Heart left ventricle (tissue), 16 donors: ENCODE results near the gene LGR6. TPM values are rescaled to one million over a fixed set of nuclear protein-coding genes. Genes with fewer than 3 reads are reported as not detected.
A peak's percentile ranks its signal among the peaks of the same experiment; 100 is the strongest.

ENCODE experiments used
- ATAC-seq, 4 donors: fragments of 200-7000 bp; cut with Tn5 transposase; one replicate each; pipeline ENCODE4 v1.9.1; 2020 to 2022; ENCODE audit warnings: moderate library complexity in 4 of 4, mild to moderate bottlenecking in 3 of 4, moderate number of reproducible peaks in 1 of 4
- DNase-seq, 5 donors: peaks; one replicate each; pipeline ENCODE4 v3.0.0-alpha.2; 2020
- H3K27ac ChIP-seq, 12 donors: fragments of 200-600 bp; sonication (generic) in 4 of 12; one replicate each; pipeline versions ENCODE4 v1.5.0 to v1.8.0; 2016 to 2022; ENCODE audit warnings: mild to moderate bottlenecking in 2 of 12
- H3K27me3 ChIP-seq, 9 donors: fragments of 200-600 bp; sonication (generic) in 2 of 9; one replicate each; pipeline versions ENCODE4 v1.5.1 to v1.8.0; 2016 to 2022; ENCODE audit warnings: mild to moderate bottlenecking in 3 of 9
- H3K36me3 ChIP-seq, 9 donors: fragments of 200-600 bp; sonication (generic) in 2 of 9; one replicate each; pipeline versions ENCODE4 v1.5.0 to v1.8.0; 2018 to 2022; ENCODE audit warnings: mild to moderate bottlenecking in 2 of 9
- H3K4me1 ChIP-seq, 12 donors: fragments of 200-600 bp; sonication (generic) in 4 of 12; one replicate each; pipeline versions ENCODE4 v1.5.0 to v1.8.0; 2016 to 2022; ENCODE audit warnings: mild to moderate bottlenecking in 3 of 12
- H3K4me3 ChIP-seq, 12 donors: fragments of 200-600 bp; sonication (generic) in 4 of 12; one replicate each; pipeline versions ENCODE4 v1.5.0 to v1.8.0; 2017 to 2022; ENCODE audit warnings: mild to moderate bottlenecking in 9 of 12, moderate library complexity in 4 of 12
- H3K9me3 ChIP-seq, 12 donors: fragments of 200-600 bp; sonication (generic) in 4 of 12; one replicate each; pipeline versions ENCODE4 v1.5.0 to v1.8.0; 2016 to 2022; ENCODE audit warnings: mild to moderate bottlenecking in 1 of 12
- CTCF ChIP-seq, 12 donors: fragments of 200-600 bp; sonication (generic) in 4 of 12; IDR thresholded peaks; one replicate each; pipeline versions ENCODE4 v1.5.0 to v1.8.0; 2018 to 2022; ENCODE audit warnings: antibody characterized with exemption in 12 of 12, mild to moderate bottlenecking in 5 of 12
- POLR2A ChIP-seq, 2 donors: fragments of 450-650 bp; IDR thresholded peaks; one replicate each; pipeline ENCODE4 v1.6.1; 2017; ENCODE audit warnings: antibody characterized with exemption in 2 of 2, mild to moderate bottlenecking in 2 of 2, moderate library complexity in 2 of 2
- WGBS, 4 donors: extraction: QIAGEN DNeasy Blood & Tissue Kit in 2 of 4; methylation state at CpG; one replicate each; pipeline versions ENCODE4 v1.1.5 to v1.1.7; 2013 to 2018; 5-methylcytosine and 5-hydroxymethylcytosine counted together
- intact Hi-C, 10 donors: fragments of 100-400 bp; cut with DNase I; formaldehyde crosslinking; loops; one replicate each; pipeline versions ENCODE4 v1.11.1 to v1.14.2; 2022
- polyA plus RNA-seq, 2 donors: library from polyadenylated mRNA; stranded (reverse); fragments of 200-250 nt; gene quantifications; one replicate each; pipeline ENCODE4 v1.2.3, GENCODE V29; 2013
- total RNA-seq, 9 donors: library from RNA; depleted of rRNA in 2 of 9; stranded (reverse); fragments of >200 nt in 2 of 9; fragmentation: NEBNext Ultra II Directional in 3 of 9; extraction: Animal tissue kit (Norgen Biotek cat#: 25700) in 3 of 9; gene quantifications; one replicate each; pipeline versions ENCODE4 v1.1.0 to v1.2.4, GENCODE V29; 2016 to 2023
- donor health status: ischemic (EF 13 %, LVEDD 7.1; RV severe dilation, severe dysfunction).
- donor health status: healthy with polysubstance abuse.
- donor health status: DM: no; HTN: yes; CAD: no.
- donor health status: DM: no; HTN: no; CAD: no.
- donor health status: ischemic (EF 25% LVEDD 6.9; RV normal size, moderate dysfunction).
- donor health status: ischemic (EF 25% LVEDD 5.7; RV mildly dilated, moderate dysfunction).
- donor health status: healthy.
- donor health status: DM: yes; HTN: yes; CAD: no.
- donor health status: ischemic (EF 35%, LVEDD 5.7; RV mildly dilated, moderate dysfunction).
- donor health status: nonischemic (EF 11% LVEDD 7.7; RV severe dilation, severe dysfunction).
- donor health status: DM: yes; HTN: yes; CAD: no.
- donor health status: PGD.
- donor health status: ischemic (EF 29% LVEDD 5.4; RV normal size, mild dysfunction).
- donor health status: nonischemic (EF 23%, LVEDD 6.1; RV moderate dilation, normal function).

Gene LGR6
- total and polyA plus RNA-seq, 11 donors = 0.29 to 3.5 (median 1.7) TPM

- H3K27ac ChIP-seq = no peak overlapping the region
- intact Hi-C loops = loop anchor here in 1 of 10 donors (5.0 kb wide), 1 partner anchor 34 kb away; no protein-coding TSS in a partner anchor
These were observed 85.2 kb downstream of the LGR6 start for GRCh38 chr1:202278751-202279150.

GRCh38 chr1:202279806-202280205, 86.2 kb downstream of the LGR6 start:
- Histone ChIP-seq H3K27ac (no peak overlapping the region), H3K4me1 (peaks cover 0 to 4% (median 0%) of the 10 kb centered on the region in 12 donors), H3K9me3 (no peaks in the 10 kb centered on the region), H3K36me3 (no peaks in the 10 kb centered on the region), H3K27me3 (no peaks in the 10 kb centered on the region), H3K4me3 (no peak overlapping the region)
- TF ChIP-seq POLR2A (IDR thresholded peaks at IDR 0.05) = no peak
- TF ChIP-seq CTCF (IDR thresholded peaks at IDR 0.05) = no peak
- ATAC-seq (no peak), DNase-seq (no peak)
- intact Hi-C loops = loop anchor here in 1 of 10 donors (5.0 kb wide), 1 partner anchor 32 kb away; no protein-coding TSS in a partner anchor
- WGBS, 4 donors = 87 to 91% (median 90%) methylated on average over 2 of the region's 2 CpGs

More at GRCh38 chr1:202278751-202279150, 85.2 kb downstream of the LGR6 start:
- Histone ChIP-seq H3K9me3 (no peaks in the 10 kb centered on the region), H3K27me3 (no peaks in the 10 kb centered on the region), H3K36me3 (no peaks in the 10 kb centered on the region), H3K4me3 (no peak overlapping the region), H3K4me1 (peaks cover 0 to 4% (median 0%) of the 10 kb centered on the region in 12 donors)
- WGBS, 4 donors = 84 to 96% (median 86%) methylated on average over 2 of the region's 2 CpGs
- peak in 1 of 5 donors; percentile 3 for DNase-seq
- TF ChIP-seq CTCF (IDR thresholded peaks at IDR 0.05) (no peak), POLR2A (IDR thresholded peaks at IDR 0.05) (no peak)
- no peak for ATAC-seq

GRCh38 chr1:202280595-202280994, 87.0 kb downstream of the LGR6 start:
- no peak overlapping the region for H3K27ac ChIP-seq
- intact Hi-C loops = no loop called here
- peaks cover 0 to 4% (median 0%) of the 10 kb centered on the region in 12 donors for H3K4me1 ChIP-seq
- TF ChIP-seq POLR2A (IDR thresholded peaks at IDR 0.05) (no peak), CTCF (IDR thresholded peaks at IDR 0.05) (no peak)
- no peaks in the 10 kb centered on the region for H3K36me3 ChIP-seq
- no peak for ATAC-seq
- peak in 1 of 5 donors; percentile 4 for DNase-seq
- H3K9me3 ChIP-seq = no peaks in the 10 kb centered on the region
- 87 to 92% (median 89%) methylated on average over 7 of the region's 7 CpGs for WGBS, 4 donors
- H3K4me3 ChIP-seq = no peak overlapping the region
- no peaks in the 10 kb centered on the region for H3K27me3 ChIP-seq

GRCh38 chr1:202281316-202282024, 87.9 kb downstream of the LGR6 start:
- no peaks in the 10 kb centered on the region for H3K36me3 ChIP-seq
- 64 to 87% (median 67%) methylated on average over 2 to 5 of the region's 5 CpGs for WGBS, 4 donors
- DNase-seq (no peak), ATAC-seq (no peak)
- H3K4me1 ChIP-seq = peaks cover 0 to 12% (median 2%) of the 10 kb centered on the region in 12 donors
- no peaks in the 10 kb centered on the region for H3K9me3 ChIP-seq
- no peak overlapping the region for H3K4me3 ChIP-seq
- no peaks in the 10 kb centered on the region for H3K27me3 ChIP-seq
- intact Hi-C loops = no loop called here
- no peak for TF ChIP-seq POLR2A (IDR thresholded peaks at IDR 0.05)
- no peak for TF ChIP-seq CTCF (IDR thresholded peaks at IDR 0.05)
- no peak overlapping the region for H3K27ac ChIP-seq
